HG03108 (cell line): Measurements from ENCODE around the gene MAPK12.

Experiments used
- ATAC-seq: cut with Tn5 transposase; IDR thresholded peaks from one replicate; pipeline ENCODE4 v1.9.1; 2021; ENCODE audit warnings: moderate library complexity; ENCODE audit not compliant: unreplicated experiment

The MAPK12 gene

DNA sequence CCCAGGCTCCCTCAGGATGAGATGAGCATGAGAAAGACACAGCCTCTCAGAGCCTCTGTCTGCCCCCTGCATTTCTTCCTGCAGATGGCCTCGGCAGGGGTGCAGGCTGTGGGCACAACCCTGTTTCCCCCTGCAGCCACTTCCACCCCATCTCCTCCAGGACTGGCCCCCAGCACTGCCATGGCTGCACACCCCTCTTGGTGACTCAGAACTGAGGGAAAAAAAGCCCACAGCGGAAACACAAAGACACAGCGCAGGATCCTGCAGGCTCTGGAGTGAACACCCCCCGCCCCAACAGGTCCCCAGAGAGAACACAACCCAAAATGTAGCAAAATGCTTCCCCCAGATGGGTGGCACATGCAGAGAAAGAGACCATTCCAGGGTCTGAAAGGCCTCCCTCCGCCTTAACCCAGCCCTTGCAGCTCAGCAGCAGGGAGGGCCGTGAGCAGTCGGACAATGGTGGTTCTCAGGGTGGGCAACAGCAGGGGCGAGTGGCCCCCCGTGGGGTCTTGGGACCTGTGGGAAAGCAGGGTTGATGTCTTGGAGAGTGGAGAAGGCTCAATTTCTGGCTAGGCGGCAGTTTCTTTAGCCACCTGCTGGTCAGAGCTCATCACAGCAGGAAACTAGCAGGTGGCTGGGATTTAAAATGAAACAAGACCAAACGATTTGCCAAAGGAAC lies 24.6 kb downstream of the MAPK12 start:
- no peak for ATAC-seq

DNA sequence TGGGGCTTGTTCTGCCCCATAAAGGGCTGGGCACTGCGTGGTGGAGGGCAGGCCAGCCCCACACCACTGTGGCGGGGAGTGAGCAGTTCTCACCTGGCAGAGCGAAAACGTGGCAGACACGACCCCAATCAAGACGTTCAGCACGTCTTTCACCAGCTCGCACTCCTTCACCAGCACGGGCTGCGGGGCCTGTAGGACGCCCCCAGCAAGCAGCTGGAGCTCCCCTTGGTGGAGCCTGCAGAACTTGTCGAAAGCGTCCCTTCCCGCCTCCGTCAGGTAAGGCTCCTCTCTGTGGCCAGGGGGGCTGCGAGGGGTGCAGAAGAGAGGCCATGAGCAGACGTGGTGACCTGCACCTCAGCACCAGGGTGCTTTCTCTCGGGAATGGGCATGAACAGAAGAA lies 28.3 kb downstream of the MAPK12 start:
- no peak for ATAC-seq

DNA sequence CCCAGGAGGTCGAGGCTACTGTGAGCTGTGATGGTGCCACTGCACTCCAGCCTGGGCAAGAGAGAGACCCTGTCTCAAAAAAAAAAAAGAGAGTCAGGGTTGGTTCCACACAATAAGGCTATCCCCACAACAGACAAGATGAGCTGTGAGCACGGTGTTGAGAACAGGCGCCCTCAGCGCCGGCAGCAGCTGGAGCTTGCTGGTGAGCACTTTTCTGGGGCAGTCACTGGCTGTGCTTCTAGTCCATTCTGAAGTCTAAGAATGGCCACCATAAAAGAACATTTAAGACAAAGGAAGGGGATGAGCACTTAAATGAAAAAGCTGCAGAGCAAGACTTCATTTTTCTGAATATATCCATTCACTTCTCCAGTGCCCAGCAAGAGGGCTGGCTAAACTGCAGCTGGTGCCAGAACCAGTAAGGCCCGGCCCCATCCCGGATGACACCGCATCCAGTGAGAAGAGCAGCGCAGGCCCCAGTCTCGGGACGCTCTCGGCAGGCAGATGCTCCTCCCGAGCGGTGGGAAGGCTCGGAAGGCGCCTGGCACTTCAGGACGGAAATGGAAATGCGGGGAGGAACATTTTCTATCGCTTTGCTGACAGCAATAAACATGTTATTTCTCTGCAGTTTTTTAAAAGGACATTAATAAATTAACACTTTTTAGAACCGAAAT lies 28.9 kb downstream of the MAPK12 start:
- ATAC-seq, result no peak

DNA sequence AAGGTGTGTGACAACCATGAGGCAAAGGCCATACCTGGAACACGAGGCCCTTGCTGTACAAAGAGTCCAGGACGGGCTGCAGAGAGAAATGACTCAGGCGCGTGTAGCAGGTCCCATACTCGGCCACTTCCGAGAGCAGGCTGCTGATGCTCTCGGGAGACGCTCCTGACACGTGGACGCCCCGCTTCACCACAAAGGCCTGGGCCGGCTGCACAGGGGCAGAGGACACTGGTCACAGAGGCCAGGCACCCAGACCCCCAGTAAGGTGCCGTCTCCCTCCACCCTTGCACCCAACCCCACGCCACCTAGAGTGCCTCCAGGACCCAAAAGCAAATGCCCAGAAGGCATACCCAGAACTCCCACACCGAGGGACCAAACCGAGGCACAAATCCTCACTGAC lies 32.1 kb downstream of the MAPK12 start:
- no peak for ATAC-seq

DNA sequence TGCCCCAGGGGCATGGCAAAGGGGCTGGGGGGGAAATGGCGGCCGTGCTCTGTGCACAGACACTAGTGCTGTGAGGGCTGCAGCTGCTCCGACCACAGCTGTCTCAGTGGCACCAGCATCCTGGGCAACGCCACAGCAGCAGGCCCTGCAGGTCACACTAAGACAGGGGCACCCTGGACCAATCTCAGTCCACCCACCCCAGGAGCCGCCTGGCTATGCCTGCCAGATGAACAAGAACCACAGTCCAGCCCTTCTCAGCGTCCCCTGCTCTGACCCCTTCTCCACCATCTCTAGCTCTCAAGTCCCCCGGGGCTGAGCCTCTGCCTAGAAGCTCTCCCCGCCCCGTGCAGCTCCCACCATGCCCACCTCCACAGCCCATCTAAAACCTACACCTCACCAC lies 33.1 kb downstream of the MAPK12 start:
- ATAC-seq, result no peak

DNA sequence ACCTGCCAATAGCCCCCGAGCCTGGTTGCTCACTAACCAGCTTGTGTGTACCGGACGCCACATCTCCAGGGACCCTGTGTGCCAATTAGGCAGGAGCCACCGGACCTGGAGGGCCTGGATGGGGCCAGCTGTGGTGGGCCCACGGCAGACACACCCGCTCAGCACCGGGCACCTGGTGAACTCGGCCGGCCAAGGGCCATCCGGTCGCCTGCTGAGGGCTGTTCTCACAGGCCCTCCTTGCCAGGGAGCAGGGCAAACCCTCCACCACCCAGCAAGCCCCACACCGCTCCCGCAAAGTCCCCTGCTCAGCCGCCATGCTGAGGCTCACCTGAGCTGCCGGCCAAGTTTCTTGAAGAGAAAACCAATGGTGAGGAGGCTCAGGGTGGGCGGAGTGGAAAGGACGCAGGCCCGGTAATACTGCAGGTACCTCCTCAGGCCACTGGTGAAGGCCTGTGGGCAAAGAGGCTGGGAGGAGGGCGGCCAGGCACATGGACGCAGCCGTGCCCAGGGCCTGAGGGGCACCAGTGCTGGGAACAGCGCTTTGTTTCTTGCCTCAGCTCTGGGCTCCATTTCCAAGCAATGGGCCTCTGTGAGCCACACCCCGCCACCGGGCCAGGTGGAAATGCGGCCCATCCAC lies 33.8 kb downstream of the MAPK12 start:
- ATAC-seq, result no peak

DNA sequence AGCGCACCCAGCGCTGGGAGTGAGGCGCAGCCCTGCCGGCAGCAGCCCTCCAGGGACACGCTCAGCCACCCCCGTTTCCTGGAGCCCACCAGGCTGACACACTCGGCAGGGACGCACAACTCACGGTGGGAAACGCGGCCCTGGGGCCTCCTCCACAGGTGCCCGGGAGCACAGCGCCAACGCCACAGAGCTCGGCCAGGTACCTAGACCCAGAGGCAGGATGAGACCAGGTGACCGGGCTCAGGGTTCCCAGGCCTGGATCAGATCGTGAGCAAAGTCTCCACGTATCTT lies 34.7 kb downstream of the MAPK12 start:
- no peak for ATAC-seq

DNA sequence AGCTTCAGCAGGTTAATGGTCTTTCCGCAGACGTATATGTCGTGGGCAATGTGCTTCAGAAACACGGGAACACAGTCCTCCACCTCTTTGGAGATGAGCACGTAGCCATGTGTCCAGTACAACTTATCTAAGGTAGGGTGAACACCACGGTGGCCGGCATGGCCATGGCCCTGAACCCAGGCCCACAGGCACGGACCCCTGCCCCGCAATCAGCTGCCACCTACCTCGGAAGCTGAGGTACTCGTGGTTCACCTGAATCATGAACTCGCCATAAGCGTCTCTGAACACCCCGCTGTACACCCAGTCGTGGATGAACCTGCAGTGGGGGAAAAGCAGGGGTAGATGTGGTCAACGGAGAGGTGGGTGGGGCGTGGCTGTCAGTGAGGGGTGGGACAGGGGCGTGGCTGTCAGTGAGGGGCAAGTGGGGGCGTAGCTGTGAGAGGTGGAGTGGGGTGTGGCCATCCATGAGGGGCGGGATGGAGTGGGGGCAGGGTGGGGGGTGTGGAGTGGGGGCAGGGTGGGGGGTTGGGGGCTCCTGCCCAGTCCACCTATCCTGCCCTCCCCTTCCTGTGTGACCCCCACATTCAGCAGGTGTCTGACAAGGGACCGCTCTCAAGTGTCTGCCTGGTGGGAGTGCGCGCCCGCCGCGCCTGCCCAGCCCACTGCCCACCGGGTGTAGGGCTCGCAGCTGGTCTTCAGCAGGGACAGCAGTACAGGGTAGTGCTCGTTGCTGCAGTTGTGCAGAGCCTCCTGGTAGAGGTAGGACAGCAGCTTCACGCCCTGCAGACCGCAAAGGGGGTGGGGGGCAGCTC lies 35.2 kb downstream of the MAPK12 start:
- no peak for ATAC-seq

DNA sequence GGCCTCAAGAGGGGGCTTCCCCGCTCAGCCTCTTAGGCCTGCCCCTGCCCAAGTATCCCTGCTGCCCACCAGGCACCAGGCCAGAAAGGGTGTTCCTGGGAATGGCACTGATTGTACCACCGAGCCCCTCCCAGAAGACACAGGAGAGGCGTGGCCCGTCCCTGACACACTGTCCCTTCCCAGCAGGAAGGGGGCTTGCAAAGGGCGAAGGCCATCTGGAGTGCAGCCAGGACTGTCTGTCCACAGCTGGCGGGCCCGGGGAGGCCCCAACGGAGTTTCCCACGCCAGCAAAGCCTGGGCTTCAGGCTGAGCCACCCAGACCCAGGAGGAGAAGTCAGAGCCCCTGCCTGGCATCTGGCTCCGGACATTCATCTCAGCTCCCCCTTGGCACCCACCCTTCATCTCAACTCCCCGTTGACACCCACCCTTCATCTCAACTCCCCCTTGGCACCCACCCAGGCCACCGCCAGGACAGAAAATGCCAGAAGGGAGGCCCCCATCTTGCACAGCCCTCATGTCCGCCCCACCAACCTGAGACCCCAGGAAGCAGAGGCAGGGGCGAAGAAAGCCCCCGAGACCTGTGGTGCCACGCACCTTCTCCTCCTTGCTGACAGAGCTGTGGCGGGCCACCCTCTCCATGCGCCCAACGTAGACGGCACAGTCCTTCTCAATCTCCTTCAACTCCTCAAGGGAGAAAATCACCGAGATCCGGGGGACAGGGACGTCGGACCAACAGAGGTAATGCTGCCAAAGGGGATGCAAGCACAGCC lies 36.1 kb downstream of the MAPK12 start:
- ATAC-seq, result no peak

DNA sequence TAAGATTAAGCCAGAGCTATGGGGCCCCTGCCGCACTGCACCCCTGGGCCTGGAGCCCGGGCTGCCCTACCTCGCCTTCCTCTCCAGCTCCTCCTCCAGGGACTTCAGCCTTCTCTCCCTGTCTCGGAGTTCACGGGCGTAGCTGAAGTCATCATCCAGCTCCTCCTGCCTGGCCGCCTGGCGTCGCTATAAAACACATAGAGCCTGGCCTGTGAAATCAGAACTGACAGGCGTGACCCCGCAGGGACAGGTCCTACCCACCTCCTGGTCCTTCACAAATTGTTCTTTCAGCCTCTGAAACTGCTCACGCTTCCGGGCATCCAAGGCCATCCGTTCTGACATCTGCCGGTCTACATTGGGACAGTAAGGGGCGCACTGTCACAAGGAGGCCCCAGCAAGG lies 37.4 kb downstream of the MAPK12 start:
- no peak for ATAC-seq

DNA sequence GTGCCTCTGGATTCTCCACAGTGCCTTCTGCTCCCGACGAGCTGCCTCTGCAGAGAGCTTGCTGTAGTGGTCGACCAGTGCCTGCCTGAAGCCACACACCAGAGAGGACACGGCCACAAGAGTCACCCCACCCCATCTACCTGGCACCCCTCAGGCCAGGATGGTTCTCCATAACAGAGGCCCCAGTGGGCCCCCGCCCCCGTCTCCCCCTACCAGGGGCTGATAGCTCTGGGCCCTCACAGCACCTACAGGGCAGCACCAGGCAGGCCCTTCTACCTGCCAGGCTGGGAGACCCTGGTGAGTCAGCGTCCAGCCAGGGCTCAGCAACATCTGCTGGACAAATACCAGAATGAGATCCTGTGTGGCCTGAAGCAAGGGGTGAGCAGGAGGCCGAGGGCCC lies 39.0 kb downstream of the MAPK12 start:
- ATAC-seq, result no peak

DNA sequence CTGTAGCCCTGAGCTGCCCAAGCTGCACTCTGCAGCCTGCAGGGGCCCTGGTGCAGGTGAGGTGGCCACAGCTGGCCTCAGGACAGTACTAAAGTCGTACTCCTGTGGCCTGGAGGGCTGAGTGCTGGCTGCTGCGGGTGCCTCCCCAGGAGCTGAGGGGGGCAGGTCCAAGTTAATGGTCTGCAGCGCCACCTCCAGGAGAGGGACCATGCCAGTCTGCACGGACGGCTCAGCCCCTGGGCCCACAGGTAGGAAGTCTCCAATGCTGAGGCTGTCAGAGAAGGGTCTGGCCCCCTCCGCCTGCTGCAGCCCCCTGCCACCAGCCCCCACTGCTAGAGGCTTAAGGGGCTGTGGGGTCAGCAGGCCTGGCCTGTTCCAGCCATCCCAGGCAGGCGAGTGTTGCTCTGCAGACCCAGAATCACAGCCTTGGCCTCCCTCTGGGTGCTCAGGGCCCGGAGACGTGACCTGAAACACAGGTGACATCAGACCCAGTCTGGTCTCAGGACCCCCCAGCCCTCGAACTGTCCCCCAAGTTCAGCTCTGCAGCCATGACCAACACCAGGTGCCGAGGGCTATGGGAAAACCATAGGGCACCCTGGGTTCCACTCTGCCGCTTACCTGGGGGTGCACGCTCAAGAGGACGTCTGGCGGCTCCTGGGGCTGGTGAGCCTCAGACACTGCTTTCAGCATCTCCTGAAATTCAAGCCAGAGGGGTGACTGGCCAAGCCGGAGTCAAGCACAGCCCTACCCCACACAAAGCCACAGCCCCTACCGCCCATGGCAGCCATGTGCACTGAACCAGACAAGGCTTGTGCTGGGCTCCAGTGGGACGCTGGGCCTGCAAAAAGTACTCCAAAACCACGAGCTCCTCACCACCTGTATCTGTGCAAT lies 39.8 kb downstream of the MAPK12 start:
- ATAC-seq, result no peak

DNA sequence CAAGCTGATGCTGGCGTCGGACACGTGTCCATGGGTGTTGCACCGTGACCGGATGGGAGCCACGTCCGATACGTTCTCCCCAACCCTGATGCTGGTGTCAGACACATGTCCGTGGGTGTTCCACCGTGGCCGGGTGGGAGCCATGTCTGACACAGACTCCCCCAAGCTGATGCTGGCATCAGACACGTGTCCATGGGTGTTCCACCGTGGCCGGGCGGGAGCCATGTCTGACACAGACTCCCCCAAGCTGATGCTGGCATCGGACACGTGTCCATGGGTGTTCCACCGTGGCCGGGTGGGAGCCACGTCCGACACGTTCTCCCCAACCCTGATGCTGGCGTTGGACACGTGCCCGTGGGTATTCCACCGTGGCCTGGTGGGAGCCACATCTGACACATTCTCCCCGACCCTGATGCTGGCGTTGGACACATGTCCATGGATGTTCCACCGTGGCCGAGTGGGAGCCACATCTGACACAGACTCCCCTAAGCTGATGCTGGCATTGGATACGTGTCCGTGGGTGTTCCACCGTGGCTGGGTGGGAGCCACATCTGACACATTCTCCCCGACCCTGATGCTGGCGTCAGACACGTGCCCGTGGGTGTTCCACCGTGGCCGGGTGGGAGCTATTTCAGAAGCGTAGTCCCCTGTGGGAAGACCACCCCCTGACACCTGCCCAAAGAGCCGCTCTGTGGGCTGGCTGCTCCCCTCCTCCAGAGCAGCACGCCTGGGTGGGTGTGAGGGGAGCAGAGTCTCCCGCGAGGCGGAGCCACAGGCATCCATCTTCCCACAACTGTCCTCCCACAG lies 40.7 kb downstream of the MAPK12 start:
- ATAC-seq, result no peak

DNA sequence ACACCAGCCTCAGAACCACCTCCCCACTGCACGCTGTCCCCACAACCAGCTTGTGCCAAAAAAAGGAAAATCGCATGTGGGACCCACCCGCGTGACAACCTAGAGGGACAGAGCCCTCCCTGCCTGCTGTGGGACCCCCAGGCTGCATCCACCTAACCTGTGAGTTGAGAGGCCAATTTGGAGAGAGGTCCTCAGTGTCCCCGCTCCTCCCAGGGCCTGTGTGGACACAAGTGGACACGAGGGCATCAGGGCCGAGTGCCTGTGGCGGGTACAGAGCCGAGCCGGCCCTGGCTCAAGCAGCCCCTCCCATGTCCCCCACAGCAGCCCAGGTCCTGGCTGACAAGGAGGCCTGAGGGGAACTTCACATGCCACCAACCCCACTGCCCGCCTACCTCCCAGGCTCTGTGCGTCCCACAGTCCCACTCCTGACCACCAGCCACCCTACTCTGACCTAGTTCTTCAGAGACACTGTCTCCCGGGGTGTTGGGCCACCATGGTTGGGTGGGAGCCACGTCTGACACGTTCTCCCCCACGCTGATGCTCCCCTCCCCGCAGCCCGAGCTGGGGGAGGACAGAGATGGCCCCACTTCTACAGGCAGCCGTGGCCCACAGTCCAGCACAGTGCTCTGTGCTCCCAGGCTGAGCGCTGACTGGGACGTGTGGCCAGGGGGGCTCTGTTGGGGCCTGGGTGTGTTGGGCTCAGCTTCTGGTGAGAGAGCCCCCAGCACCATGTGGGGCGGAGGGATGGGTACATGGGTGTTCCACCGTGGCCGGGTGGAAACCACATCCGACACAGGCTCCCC lies 41.5 kb downstream of the MAPK12 start:
- no peak for ATAC-seq

DNA sequence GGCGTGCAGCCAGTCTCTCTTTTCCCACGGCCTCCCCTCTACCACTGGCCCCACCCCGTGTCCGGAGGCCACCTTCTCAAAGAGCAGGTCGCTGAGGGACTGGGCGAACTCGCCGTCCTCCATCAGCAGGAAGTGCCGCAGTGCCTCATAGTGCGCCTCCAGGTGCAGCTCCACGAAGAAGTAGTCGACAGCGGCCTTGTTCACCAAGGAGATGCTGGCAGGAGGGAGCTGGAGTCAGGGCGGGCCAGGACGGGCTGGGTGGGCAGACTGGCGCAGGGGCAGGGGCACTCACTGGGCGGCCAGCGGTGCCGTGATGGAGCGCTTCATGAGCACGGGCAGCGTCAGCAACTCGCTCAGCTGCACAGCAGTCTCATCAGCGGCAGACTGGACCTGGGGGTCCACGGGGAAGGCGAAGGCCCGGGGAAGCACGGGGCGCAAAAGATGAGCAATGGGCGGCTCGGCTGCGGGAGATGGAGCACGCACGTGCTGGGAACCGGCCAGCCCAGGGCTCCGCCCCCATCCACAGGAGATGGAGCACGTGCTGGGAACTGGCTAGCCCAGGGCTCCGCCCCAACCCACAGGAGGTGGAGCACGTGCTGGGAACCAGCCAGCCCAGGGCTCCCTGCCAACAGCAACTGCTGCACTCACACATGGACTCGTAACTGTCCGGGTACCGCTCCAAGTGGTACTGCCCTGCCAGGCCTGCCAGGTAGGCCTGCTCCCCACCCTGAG lies 42.3 kb downstream of the MAPK12 start:
- ATAC-seq, result no peak

DNA sequence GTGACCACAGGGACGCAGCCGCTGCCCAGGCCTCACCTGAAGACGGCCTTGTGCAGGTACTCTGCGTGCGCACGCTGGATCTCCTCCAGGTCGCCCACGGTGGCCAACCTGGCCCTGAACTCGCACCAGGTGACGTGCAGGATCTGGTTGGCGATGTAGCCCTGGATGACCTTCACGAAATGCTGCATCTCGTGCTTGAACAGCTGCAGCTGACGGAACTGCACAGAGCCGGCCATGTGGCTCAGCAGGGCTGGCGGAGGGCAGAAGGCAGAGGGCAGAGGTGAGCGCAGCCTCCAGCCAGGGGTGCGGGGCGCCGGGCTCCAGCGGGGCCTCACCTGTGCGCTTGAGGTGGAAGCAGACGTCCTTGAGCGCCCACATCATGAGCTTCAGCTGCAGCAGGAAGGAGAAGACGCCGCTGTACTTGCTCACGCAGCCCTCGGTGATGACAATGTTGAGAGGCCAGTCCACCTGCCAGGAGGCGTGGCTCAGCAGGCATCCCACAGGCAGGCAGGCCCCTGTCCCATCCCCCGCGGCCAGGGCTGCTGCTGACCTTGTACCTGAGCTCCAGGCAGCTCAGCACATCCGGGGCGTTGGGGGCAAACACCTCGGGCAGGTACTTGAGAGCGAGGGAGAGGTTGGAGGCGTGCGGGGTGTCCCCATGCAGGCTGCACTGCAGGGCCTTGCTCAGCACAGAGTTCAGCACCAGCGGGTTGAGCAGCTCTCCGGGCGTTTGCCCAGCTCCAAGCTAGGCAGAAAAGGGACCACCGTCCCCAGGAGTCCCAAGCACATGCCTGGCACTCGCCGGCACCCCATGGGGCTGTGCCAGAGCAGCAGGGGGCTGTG lies 43.1 kb downstream of the MAPK12 start:
- ATAC-seq, result no peak
